SK-N-MC (cell line): Measurements from ENCODE around the gene ME3.

Experiments used
- DNase-seq: peaks from one replicate; pipeline ENCODE4 v3.0.0-alpha.2; 2011; ENCODE audit warnings: low read depth, low spot score
- H3K27ac ChIP-seq: fragments of 200-600 bp; sonication (generic); 2 replicates; pipeline ENCODE4 v1.5.1; 2016; ENCODE audit warnings: mixed run types
- H3K36me3 ChIP-seq: fragments of 200-600 bp; sonication (generic); 2 replicates; pipeline ENCODE4 v1.6.1; 2017; ENCODE audit warnings: antibody characterized with exemption, low read length, mixed read lengths; ENCODE audit not compliant: insufficient read depth
- H3K4me3 ChIP-seq: fragments of 200-600 bp; sonication (generic); 2 replicates; pipeline ENCODE4 v1.5.1; 2016
- H3K9ac ChIP-seq: fragments of 200-600 bp; sonication (generic); 2 replicates; pipeline ENCODE4 v1.8.0; 2017; ENCODE audit warnings: mixed run types, mixed read lengths; ENCODE audit not compliant: insufficient read length
- H3K9me3 ChIP-seq: fragments of 200-600 bp; sonication (generic); 2 replicates; pipeline ENCODE4 v1.6.1; 2017; ENCODE audit warnings: low read depth, mild to moderate bottlenecking, antibody characterized with exemption, low read length, moderate library complexity, mixed read lengths
- EZH2 ChIP-seq: fragments of 200-600 bp; sonication (generic); IDR thresholded peaks from one replicate; pipeline ENCODE4 v1.6.1; 2017; ENCODE audit warnings: antibody characterized with exemption
- FOXP2 ChIP-seq: optimal IDR thresholded peaks from 2 replicates; pipeline ENCODE3; 2011; ENCODE audit warnings: mild to moderate bottlenecking, moderate library complexity; ENCODE audit not compliant: insufficient read depth; ENCODE audit errors: extremely low read length, control extremely low read depth
- POLR2AphosphoS5 ChIP-seq: IDR thresholded peaks from 2 replicates; pipeline ENCODE4 v1.6.1; 2012; ENCODE audit warnings: mild to moderate bottlenecking, low read depth, low read length, borderline replicate concordance

ME3 gene

DNA sequence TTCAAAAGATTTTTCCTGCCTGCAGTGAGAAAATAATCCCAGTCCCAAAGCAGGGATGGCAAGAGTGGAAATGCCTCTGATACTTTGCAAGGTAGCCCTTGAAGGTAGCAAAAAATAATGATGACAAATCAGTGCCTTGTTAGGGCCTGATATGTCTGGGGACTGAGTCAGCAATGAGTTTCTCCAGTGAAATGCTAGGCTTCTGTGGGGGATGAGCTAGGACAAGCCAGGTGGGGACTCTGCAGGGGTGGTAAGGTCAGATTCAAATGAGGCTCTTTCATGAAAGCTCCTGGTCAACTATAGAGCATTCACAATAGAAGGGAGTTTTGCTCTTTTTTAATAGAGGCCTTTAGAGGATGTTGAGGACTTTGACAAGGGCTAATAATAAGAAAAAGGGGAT, 77.7 kb downstream of the ME3 start:
- H3K9me3 ChIP-seq: no peaks in the 10 kb centered on the region
- TF ChIP-seq POLR2AphosphoS5 (no peak), EZH2 (no peak), FOXP2 (no peak)
- no peak overlapping the region for H3K9ac ChIP-seq
- DNase-seq: no peak
- no peak overlapping the region for H3K4me3 ChIP-seq
- H3K36me3 ChIP-seq: no peaks in the 10 kb centered on the region
- no peak overlapping the region for H3K27ac ChIP-seq

DNA sequence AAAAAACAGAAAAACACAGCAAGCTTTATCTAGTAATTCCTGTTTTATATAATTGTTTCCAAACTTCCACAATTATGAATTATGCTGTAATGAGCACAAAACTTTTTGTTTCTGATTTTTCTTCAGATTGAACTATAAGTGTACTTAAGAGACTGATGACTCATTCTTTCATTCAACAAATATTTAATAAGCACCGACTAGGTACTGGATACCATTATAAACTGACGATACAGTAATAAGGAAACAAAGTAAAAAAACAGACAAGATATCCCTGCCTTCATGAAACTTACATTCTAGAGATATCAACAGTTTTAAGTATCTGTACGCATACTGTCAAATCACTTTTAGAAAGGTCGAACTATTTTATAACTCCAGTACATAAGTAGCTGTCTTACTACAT, 78.6 kb downstream of the ME3 start:
- Histone ChIP-seq H3K9me3 (no peaks in the 10 kb centered on the region), H3K36me3 (no peaks in the 10 kb centered on the region), H3K4me3 (no peak overlapping the region), H3K27ac (no peak overlapping the region), H3K9ac (no peak overlapping the region)
- no peak for TF ChIP-seq FOXP2
- no peak for TF ChIP-seq POLR2AphosphoS5
- TF ChIP-seq EZH2: no peak
- DNase-seq: no peak

DNA sequence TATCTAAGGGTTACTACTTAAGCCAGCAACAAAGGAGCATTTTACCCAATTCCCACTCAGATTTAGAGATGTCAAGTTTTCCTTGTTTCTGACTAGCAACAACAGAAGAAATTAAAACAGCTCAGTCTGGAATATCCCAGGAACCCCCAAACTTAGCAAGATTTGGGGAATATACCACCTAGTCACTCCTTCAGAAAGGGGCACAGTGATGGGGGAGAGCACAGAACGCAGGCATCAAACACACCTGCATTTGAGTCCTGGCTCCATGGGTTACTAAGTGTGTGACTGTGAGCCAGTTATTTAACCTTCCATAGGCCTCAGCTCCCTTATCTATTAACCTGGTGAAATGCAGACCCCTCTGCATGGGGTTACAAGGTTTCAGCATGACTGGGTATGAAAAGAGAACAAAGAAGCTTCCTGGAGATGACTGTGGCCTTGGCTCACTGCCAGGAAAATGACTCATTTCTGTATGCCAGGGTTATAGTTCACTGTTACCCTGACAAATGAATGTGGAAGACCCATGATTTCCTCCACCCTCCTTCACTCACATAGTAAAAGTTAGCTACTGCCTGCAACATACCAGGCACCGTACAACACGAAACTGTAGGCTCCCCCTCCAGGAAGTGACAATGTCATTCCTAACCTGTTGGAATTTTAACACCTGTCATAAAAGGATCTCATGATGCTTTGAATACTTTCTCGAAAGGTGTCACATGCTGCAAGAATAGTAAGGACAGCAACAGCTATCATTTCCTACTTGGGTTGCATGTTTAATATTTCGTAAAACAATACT, 79.6 kb downstream of the ME3 start:
- Histone ChIP-seq H3K9ac (no peak overlapping the region), H3K4me3 (no peak overlapping the region), H3K27ac (no peak overlapping the region), H3K36me3 (no peaks in the 10 kb centered on the region), H3K9me3 (no peaks in the 10 kb centered on the region)
- TF ChIP-seq POLR2AphosphoS5 (no peak), FOXP2 (no peak), EZH2 (no peak)
- peak; percentile 8 for DNase-seq

DNA sequence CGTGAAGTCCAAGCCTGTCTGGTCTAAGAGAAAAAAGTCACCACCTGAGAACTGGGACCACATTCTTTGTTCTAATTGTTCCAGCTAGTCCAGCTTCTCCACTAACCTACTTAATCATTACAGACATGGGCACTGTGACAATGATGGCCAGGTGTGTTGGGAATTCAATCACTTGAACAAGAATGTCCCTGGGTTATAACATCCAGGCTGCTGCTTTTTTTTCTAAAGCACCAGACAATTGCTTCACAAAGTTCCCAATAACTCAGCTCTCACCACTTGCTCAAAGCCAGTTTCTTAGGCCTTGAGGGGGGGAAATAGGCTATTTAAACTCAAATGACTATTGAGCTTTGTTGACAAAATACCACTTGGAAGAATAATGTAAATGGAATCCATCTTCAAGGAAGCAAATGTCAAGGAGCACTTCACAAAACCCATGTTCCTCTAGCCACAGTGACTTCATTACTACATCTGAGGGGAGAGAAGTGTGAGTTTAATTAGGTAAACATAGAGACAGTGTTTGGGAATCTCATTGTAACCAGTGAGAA, 80.3 kb downstream of the ME3 start:
- H3K4me3 ChIP-seq: no peak overlapping the region
- DNase-seq: no peak
- H3K27ac ChIP-seq: no peak overlapping the region
- H3K9me3 ChIP-seq: no peaks in the 10 kb centered on the region
- H3K9ac ChIP-seq: no peak overlapping the region
- no peaks in the 10 kb centered on the region for H3K36me3 ChIP-seq
- TF ChIP-seq POLR2AphosphoS5: no peak
- no peak for TF ChIP-seq EZH2
- TF ChIP-seq FOXP2: no peak

DNA sequence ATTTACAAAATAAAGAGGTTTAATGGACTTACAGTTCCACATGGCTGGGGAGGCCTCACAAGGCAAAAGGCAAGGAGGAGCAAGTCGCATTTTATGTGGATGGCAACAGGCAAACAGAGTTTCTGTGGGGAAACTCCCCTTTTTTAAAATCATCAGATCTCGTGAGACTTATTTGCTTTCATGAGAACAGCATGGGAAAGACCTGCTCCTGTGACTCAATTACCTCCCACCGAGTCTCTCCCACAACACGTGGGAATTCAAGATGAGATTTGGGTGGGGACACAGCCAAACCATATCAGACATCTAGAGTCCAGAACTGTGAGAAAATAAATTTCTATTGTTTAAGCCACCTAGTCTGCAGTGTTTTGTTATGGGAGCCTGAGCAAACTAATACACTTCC, 80.8 kb downstream of the ME3 start:
- Histone ChIP-seq H3K9me3 (no peaks in the 10 kb centered on the region), H3K36me3 (no peaks in the 10 kb centered on the region), H3K9ac (no peak overlapping the region), H3K27ac (no peak overlapping the region), H3K4me3 (no peak overlapping the region)
- no peak for TF ChIP-seq FOXP2
- no peak for TF ChIP-seq POLR2AphosphoS5
- no peak for TF ChIP-seq EZH2
- no peak for DNase-seq

DNA sequence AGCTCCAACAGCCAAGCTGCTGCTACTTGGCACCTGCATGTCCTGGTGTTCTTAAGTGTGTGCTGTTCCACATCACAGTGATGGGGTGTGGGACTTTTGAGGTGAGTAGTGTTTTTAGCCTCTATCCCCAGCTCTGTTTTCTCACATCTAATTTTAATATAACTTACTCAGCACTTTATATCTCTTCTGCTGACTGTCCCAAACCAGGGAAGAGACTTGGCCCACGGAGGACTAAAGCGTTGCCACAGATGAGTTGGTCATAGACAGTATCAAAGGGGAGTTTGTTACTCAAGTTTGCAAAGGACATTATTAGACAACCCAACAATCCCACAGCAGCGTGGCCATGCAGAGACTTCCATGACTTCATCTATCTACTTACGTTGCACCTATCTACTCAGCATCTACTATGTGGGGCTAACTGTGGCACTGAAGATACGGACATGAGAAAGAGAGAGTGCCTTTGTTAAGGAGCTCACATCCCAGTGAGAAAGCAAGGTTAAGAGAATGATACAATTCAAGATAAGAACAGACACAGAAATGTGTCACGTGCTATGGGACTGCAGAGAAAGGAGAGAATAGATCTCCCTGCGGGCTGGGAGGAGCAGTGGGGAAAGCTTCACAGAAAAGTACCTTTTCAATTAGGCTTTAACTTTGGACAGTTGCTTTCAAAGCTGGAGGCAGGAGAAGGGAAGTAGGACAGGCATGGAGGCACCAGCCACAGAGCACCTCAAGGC, 82.4 kb downstream of the ME3 start:
- no peak for DNase-seq
- H3K36me3 ChIP-seq: no peaks in the 10 kb centered on the region
- H3K9ac ChIP-seq: no peak overlapping the region
- TF ChIP-seq EZH2 (no peak), FOXP2 (no peak), POLR2AphosphoS5 (no peak)
- H3K27ac ChIP-seq: no peak overlapping the region
- H3K4me3 ChIP-seq: no peak overlapping the region
- H3K9me3 ChIP-seq: no peaks in the 10 kb centered on the region

DNA sequence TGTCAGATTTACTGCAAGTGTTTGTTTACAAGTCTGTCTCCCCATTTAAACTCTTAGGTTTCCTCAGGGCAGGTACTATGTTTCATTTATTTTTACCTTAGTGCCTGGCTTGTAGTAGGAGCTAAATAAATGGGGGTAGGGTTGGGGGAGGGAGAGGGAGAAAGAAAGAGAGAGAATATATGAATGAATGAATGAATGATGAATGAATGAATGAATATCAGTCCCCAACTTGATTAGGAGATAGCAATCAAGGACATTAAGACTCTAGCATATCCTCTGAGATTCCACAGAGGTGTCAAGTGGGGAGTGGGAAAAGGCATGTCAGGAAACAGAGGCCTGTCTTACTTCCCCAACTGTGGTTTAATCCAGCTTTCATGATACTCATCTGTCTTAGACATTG, 83.2 kb downstream of the ME3 start:
- H3K27ac ChIP-seq: no peak overlapping the region
- H3K9ac ChIP-seq: no peak overlapping the region
- DNase-seq: no peak
- no peaks in the 10 kb centered on the region for H3K9me3 ChIP-seq
- H3K36me3 ChIP-seq: no peaks in the 10 kb centered on the region
- H3K4me3 ChIP-seq: no peak overlapping the region
- TF ChIP-seq FOXP2 (no peak), EZH2 (no peak), POLR2AphosphoS5 (no peak)

DNA sequence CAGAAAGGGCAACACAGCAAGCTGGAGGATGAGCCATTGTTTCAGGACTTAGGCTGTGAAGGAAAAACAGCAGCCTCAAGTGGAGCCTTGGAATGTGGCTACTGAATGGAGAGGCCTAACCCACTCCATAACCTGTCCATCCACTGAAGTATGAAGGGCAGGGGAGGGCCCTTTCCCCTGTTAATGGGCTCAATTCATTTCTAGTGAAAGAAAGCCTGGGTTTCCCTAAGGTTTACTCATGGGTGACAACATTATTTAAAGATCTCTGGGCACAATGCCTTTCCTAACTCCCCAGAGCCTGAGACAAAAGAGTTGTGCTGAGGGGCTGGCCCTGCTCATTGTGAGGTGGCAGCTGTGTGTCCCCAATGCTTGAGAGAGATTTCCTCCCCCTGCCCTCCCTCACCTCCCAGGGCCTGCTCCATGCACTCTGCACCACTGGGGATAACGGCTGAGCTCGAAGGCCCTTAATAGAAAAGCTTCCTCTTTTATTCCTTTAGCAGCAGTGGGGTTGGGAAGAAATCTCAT, 83.8 kb downstream of the ME3 start:
- DNase-seq: no peak
- no peak overlapping the region for H3K27ac ChIP-seq
- no peak overlapping the region for H3K4me3 ChIP-seq
- no peaks in the 10 kb centered on the region for H3K36me3 ChIP-seq
- no peaks in the 10 kb centered on the region for H3K9me3 ChIP-seq
- no peak for TF ChIP-seq FOXP2
- no peak for TF ChIP-seq POLR2AphosphoS5
- no peak for TF ChIP-seq EZH2
- no peak overlapping the region for H3K9ac ChIP-seq
